AG09319 (cell line): ENCODE data around the gene ZNF80.

Experiments
- DNase-seq: peaks from one replicate; pipeline ENCODE4 v3.0.0-alpha.2; 2010; ENCODE audit warnings: low read depth; ENCODE audit errors: extremely low read depth
- CTCF ChIP-seq: IDR thresholded peaks from 2 replicates; pipeline ENCODE4 v1.5.1; 2011; ENCODE audit warnings: low read depth, mild to moderate bottlenecking, inconsistent platforms, low read length, moderate library complexity

Gene ZNF80

DNA sequence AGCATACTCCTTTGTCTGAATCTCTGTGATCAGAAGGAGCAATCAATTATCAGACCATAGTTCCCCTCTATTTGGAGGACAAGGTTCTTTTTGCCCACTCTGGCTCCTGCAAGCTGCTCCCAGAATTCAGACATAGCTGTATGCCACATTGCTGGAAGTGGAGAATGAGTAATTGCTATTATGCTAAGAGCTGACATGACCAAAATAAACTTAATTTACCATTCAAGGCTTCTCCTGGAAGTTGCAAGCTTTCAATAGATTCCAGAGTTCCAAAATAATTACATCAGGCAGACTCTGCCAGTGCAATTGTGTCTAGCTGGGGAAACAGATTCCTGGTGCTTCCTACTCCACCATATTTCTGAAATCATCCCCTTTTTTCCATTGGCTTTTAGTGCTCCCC is 50.9 kb downstream of the ZNF80 start:
- TF ChIP-seq CTCF: no peak
- no peak for DNase-seq
